ENCODE measurements around the gene PRRT4. TPM values are rescaled to one million over a fixed set of nuclear protein-coding genes. Genes with fewer than 3 reads are reported as not detected.

The PRRT4 gene
- total and polyA plus RNA-seq, 2 of the 13 experiments (the other 11 are each of a cell fraction or from before 2014, with no cell fraction given) = not detected

DNA sequence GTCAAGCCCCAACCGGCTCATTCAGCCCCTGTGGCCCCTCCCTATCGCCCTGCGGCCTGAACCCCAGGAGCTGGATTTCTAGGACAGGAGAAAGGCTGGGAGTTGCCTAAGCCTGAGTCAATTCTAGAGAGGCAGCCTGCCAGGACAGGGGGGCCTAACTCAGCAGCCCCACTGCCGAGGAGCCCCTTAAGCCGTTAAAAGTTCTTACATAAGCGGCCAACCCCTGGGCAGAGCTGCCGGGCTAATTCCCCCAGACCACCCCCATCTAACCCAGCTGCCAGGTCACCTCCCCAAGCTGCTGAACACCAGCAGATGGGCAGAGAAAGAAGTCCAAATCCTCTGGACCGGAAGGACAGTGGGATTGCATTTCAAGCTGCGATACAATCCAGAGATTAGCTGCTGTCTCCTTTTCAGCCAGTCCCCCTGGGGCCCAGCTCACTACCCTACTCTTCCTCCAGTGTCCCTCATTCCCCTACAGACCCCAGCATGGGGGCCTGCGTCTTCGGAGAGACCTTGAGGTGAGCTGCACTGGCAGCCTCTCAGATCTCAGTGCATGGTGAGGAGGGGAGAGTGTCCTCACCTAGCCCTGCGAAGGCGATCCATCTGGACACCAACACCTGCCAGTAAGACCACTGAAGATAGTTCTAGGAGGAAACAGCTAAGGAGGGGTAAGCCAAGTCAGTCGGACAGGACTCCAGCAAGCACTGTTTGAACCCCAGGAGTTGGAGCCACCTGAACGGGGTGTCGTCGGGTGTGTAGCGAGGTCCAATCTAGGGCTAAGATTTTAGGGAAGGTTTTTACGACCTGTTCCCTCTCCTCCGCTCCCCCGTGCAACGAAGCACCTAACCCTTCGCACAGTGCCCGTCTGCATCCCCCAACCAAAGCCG lies 47.5 kb upstream of the PRRT4 start (continued):
- TF ChIP-seq HDAC1 (CRISPR knock-in tag; IDR thresholded peaks at IDR 0.05) (peak; percentile 6; the same call in 1 of the 2 replicates), ZNF547 (CRISPR knock-in tag; IDR thresholded peaks at IDR 0.05) (peak; percentile 69), ZNF44 (CRISPR knock-in tag; IDR thresholded peaks at IDR 0.05) (no peak), U2AF2 (IDR thresholded peaks at IDR 0.05; ENCODE audit: low read depth, low read length) (no peak), KMT2B (CRISPR knock-in tag; IDR thresholded peaks at IDR 0.05) (0 out of 2 replicates have a peak, but pooled peaks have one; percentile 11), HMGA1 (CRISPR knock-in tag; conservative IDR thresholded peaks at IDR 0.05) (no peak), ZBTB7B (CRISPR knock-in tag; IDR thresholded peaks at IDR 0.05) (0 out of 2 replicates have a peak, but pooled peaks have one; percentile 23), ZNF569 (CRISPR knock-in tag; IDR thresholded peaks at IDR 0.05; ENCODE audit: borderline replicate concordance) (no peak), BCL6 (CRISPR knock-in tag; IDR thresholded peaks at IDR 0.05) (no peak), RBM39 (IDR thresholded peaks at IDR 0.05; ENCODE audit: low read depth, low read length, poor library complexity, severe bottlenecking) (no peak), ZNF350 (CRISPR knock-in tag; IDR thresholded peaks at IDR 0.05; ENCODE audit: borderline replicate concordance, low read depth) (0 out of 2 replicates have a peak, but pooled peaks have one; percentile 22), ZBTB8A (CRISPR knock-in tag; IDR thresholded peaks at IDR 0.05; ENCODE audit: borderline replicate concordance, low read depth) (no peak), SUZ12 (IDR thresholded peaks at IDR 0.05; ENCODE audit: low read depth, low read length) (no peak), MEIS2 (CRISPR knock-in tag; IDR thresholded peaks at IDR 0.05) (no peak), CBX5 (CRISPR knock-in tag; IDR thresholded peaks at IDR 0.05; ENCODE audit: borderline replicate concordance) (no peak), NFATC3 (CRISPR knock-in tag; IDR thresholded peaks at IDR 0.05) (no peak), TEAD2 (CRISPR knock-in tag; IDR thresholded peaks at IDR 0.05) (no peak), GABPA (IDR thresholded peaks at IDR 0.05; ENCODE audit: low read depth, low read length) (no peak), GABPA (CRISPR knock-in tag; IDR thresholded peaks at IDR 0.05; ENCODE audit: low read depth) (peak; percentile 58; the same call in 1 of the 2 replicates), SALL2 (CRISPR knock-in tag; IDR thresholded peaks at IDR 0.05) (no peak)
- TF ChIP-seq, protein P1, sequence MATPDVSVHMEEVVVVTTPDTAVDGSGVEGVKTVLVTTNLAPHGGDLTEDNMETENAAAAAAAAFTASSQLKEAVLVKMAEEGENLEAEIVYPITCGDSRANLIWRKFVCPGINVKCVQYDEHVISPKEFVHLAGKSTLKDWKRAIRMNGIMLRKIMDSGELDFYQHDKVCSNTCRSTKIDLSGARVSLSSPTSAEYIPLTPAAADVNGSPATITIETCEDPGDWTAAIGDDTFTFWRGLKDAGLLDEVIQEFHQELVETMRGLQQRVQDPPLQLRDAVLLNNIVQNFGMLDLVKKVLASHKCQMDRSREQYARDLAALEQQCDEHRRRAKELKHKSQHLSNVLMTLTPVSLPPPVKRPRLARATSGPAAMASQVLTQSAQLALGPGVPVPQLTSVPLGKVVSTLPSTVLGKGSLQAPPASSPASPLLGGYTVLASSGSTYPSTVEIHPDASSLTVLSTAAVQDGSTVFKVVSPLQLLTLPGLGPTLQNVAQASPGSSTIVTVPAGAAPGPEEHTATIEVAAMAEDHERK (CRISPR knock-in tag; IDR thresholded peaks at IDR 0.05; ENCODE audit: low read depth) = no peak
- TF ChIP-seq, protein P2, sequence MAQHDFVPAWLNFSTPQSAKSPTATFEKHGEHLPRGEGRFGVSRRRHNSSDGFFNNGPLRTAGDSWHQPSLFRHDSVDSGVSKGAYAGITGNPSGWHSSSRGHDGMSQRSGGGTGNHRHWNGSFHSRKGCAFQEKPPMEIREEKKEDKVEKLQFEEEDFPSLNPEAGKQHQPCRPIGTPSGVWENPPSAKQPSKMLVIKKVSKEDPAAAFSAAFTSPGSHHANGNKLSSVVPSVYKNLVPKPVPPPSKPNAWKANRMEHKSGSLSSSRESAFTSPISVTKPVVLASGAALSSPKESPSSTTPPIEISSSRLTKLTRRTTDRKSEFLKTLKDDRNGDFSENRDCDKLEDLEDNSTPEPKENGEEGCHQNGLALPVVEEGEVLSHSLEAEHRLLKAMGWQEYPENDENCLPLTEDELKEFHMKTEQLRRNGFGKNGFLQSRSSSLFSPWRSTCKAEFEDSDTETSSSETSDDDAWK (CRISPR knock-in tag; IDR thresholded peaks at IDR 0.05) = no peak
- TF ChIP-seq, protein P3, sequence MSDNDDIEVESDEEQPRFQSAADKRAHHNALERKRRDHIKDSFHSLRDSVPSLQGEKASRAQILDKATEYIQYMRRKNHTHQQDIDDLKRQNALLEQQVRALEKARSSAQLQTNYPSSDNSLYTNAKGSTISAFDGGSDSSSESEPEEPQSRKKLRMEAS (IDR thresholded peaks at IDR 0.05) = no peak
- TF ChIP-seq, protein P4, sequence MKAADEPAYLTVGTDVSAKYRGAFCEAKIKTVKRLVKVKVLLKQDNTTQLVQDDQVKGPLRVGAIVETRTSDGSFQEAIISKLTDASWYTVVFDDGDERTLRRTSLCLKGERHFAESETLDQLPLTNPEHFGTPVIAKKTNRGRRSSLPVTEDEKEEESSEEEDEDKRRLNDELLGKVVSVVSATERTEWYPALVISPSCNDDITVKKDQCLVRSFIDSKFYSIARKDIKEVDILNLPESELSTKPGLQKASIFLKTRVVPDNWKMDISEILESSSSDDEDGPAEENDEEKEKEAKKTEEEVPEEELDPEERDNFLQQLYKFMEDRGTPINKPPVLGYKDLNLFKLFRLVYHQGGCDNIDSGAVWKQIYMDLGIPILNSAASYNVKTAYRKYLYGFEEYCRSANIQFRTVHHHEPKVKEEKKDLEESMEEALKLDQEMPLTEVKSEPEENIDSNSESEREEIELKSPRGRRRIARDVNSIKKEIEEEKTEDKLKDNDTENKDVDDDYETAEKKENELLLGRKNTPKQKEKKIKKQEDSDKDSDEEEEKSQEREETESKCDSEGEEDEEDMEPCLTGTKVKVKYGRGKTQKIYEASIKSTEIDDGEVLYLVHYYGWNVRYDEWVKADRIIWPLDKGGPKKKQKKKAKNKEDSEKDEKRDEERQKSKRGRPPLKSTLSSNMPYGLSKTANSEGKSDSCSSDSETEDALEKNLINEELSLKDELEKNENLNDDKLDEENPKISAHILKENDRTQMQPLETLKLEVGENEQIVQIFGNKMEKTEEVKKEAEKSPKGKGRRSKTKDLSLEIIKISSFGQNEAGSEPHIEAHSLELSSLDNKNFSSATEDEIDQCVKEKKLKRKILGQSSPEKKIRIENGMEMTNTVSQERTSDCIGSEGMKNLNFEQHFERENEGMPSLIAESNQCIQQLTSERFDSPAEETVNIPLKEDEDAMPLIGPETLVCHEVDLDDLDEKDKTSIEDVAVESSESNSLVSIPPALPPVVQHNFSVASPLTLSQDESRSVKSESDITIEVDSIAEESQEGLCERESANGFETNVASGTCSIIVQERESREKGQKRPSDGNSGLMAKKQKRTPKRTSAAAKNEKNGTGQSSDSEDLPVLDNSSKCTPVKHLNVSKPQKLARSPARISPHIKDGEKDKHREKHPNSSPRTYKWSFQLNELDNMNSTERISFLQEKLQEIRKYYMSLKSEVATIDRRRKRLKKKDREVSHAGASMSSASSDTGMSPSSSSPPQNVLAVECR (CRISPR knock-in tag; IDR thresholded peaks at IDR 0.05; ENCODE audit: borderline replicate concordance) = no peak

Data from HepG2 (cell line).